DMS 273 treated with DMSO at 0.1 percent for 48 hours (cell line): ENCODE results near the gene ANKS3.

ENCODE experiments used
- DNase-seq: peaks from one replicate; lab custom pipeline; 2025; lab: John Stamatoyannopoulos, UW

Gene ANKS3

GRCh38 chr16:4667203-4667963 is 66.7 kb downstream of the ANKS3 start:
- no peak for DNase-seq

GRCh38 chr16:4666537-4667202 is 67.4 kb downstream of the ANKS3 start:
- DNase-seq: no peak

- no peak for DNase-seq
Measured at GRCh38 chr16:4664538-4665418, 69.3 kb downstream of the ANKS3 start.

GRCh38 chr16:4663777-4664465 is 70.2 kb downstream of the ANKS3 start:
- DNase-seq: no peak

- DNase-seq: no peak
Measured at GRCh38 chr16:4663465-4663776, 70.7 kb downstream of the ANKS3 start.

- peak; percentile 74 for DNase-seq
Measured at GRCh38 chr16:4661661-4662060, 72.4 kb downstream of the ANKS3 start.

GRCh38 chr16:4660454-4661007 is 73.5 kb downstream of the ANKS3 start:
- DNase-seq: peak; percentile 25

- no peak for DNase-seq
Measured at GRCh38 chr16:4659363-4660353, 74.4 kb downstream of the ANKS3 start.

- no peak for DNase-seq
Measured at GRCh38 chr16:4656695-4657686, 77.1 kb downstream of the ANKS3 start.

GRCh38 chr16:4656221-4656620 is 77.8 kb downstream of the ANKS3 start:
- DNase-seq: no peak

- no peak for DNase-seq
Measured at GRCh38 chr16:4655801-4656200, 78.3 kb downstream of the ANKS3 start.

- DNase-seq: no peak
Measured at GRCh38 chr16:4654964-4655590, 79.0 kb downstream of the ANKS3 start.

GRCh38 chr16:4654011-4654963 is 79.8 kb downstream of the ANKS3 start:
- no peak for DNase-seq

GRCh38 chr16:4652561-4652960 is 81.5 kb downstream of the ANKS3 start:
- no peak for DNase-seq

GRCh38 chr16:4651827-4652226 is 82.2 kb downstream of the ANKS3 start:
- DNase-seq: no peak

- DNase-seq: peak; percentile 7
Measured at GRCh38 chr16:4650443-4651074, 83.5 kb downstream of the ANKS3 start.

GRCh38 chr16:4649744-4650442 is 84.2 kb downstream of the ANKS3 start:
- DNase-seq: no peak
